ENCODE results near the gene PCED1B.

- TF ChIP-seq CTCF (IDR thresholded peaks at IDR 0.05) (no peak), EZH2 (IDR thresholded peaks at IDR 0.05) (no peak)
Observed at GRCh38 chr12:47247418-47247817, 168.0 kb downstream of the PCED1B start.

Data from neural progenitor cell (in vitro differentiated cells).